Loucy (cell line): ENCODE data around the gene VCX3B.

ENCODE experiments used
- CTCF ChIP-seq: fragments of 200-600 bp; sonication (generic); conservative IDR thresholded peaks from 2 replicates; pipeline ENCODE4 v1.5.1; 2014; ENCODE audit warnings: mild to moderate bottlenecking, antibody characterized with exemption, low read length
- EZH2phosphoT487 ChIP-seq: fragments of 200-600 bp; IDR thresholded peaks from 2 replicates; pipeline ENCODE4 v1.6.1; 2018; ENCODE audit warnings: antibody characterized with exemption, mild to moderate bottlenecking, moderate library complexity, borderline replicate concordance

- TF ChIP-seq CTCF (no peak), EZH2phosphoT487 (no peak)
Observed at GRCh38 chrX:8462488-8462887, 2.1 kb upstream of the VCX3B start.
